Globus pallidus (tissue), 1 donor: ENCODE results near the gene ISCA2.
"Not testable (repeated sequence)": the region's sequence is repeated elsewhere in the genome, so short reads cannot be mapped to it uniquely, and the experiment has no call there.

Experiments used
- DNase-seq: peaks from one replicate; pipeline ENCODE4 v3.0.0-alpha.2; 2015; ENCODE audit warnings: low spot score

ISCA2 gene

DNA sequence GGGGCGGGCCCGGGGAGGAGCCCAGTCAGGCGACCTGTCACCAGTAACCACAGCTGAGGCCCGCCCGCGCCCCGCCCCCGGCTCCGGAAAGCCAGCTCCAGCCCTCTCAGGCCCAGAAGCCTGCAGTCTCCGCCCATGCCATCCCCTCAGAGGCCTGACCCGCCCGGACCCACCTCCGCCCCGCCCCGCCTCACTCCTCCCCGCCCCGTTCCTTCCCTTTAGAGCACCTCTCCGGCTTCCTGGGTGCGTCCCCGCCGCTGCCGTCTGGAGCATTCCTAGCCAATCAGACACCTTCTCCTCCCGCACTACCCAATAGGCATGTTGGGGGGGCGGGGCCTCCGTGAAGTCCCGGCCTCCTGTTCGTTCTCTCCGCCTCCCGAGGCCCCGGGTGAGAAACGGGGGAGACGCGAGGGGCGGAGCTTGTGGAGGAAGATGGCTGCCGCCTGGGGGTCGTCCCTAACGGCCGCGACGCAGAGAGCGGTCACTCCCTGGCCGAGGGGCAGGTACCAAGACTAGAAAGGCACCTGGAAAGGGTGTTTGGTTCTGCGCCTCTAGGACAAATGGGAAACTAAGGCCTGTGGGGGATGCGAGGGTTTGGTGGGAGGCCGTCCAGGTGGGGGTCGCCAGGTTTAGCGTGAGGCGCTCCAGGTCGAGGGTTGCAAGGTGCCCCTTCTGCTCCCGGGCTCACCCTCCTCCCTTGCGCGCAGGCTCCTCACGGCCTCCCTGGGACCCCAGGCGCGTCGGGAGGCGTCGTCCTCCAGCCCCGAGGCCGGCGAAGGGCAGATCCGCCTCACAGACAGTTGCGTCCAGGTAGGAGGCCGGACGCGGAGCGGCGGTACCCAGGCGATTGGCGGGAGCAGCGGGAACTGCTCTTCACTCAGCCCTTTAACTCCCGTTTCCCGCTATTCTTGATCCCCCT lies at the start of gene ISCA2:
TSS of gene ISCA2 (plus strand) at position 423 of the 919 bp plus-strand sequence. CDS start at position 433, 10 bp downstream.
- DNase-seq = peak; percentile 99

GRCh38 chr14:74444866-74445265 lies 48.7 kb upstream of the ISCA2 start:
- no peak for DNase-seq

- not testable (repeated sequence) for DNase-seq
Observed at GRCh38 chr14:74454397-74454796, 39.2 kb upstream of the ISCA2 start.

DNA sequence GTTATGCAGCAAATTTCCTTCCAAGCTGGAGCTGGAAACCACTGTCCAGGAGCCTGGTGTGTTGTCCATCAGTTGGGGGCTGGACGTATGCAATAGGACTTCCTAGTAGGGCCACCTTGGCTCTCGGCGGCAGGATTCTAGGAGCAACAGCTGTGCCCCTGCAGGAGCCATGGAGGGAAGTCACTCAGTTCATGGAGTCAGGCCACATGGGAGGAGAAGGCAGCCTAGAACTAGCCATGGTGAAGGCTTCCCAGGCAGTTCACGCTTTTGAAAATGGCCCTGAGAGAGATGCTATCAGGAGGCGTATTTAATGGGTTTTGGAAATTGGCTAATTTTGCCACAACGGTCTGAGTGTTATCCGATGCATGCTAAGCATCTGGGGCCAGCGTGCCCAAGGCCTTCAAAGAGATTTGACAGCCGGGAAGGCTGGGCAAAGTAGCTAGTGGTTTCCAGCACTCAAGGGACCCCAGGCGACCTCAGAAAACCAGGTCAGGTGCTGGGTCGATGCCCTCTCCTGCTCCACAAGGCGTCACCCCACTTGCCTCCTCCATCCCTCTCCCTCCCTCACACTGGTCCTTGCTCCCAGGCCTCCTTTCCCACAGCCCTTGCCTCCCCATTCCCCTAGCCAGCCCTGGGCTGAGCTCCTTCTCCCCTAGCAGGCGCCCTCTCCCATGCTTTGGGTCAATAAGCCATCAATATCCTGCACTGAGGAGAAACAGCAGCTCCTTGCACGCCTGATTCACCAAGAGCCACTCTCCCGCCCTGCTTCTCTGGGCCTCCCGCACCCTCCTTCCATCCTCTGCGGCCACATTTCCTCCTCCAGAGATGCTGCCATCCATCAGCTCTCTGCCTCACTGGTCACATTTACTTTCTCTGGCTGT lies 36.6 kb upstream of the ISCA2 start:
- no peak for DNase-seq

DNA sequence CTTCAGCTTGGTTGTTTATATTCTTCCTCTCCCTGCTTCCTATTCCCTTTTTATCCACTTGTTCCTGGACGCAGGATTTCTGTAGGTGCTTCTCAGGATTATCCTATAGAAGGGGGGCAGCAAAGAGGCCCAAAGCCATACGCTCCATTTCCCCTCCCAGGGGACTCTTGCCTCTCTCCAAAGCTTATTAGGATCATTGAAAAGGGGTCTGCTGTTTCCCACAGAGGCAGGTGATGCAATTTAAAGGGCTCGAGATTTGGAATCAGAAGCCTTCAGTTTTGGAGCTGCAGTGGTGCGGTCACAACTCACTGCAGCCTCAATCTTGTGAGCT lies 36.0 kb upstream of the ISCA2 start:
- no peak for DNase-seq

DNA sequence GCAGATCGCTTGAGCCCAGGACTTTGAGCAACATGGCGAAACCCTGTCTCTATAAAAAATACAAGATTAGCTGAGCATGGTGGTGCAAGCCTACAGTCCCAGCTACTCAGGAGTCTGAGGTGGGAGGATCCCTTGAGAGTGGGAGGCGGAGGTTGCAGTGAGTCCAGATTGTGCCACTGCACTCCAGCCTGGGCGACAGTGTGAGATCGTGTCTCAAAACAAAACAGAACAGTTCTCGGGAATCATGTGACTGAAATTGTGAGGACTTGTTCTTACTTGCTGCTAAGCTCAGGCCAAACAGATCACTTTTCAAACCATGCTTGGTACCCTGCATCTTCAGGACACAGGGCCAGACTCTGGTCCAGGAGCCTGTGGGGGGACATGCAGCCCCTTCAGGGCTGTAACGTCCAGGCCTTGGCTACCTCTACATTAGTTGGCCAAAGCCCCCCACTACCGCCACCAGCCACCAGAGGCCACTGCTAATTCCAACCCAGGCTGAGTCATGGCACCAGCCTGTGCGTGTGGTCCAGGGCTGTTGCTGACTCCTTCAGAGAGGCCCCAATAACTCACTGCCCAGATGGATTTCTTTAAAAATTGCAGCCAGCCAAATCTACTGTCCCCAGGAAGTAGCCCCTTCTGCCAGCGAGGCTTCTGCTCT lies 34.1 kb upstream of the ISCA2 start:
- no peak for DNase-seq

DNA sequence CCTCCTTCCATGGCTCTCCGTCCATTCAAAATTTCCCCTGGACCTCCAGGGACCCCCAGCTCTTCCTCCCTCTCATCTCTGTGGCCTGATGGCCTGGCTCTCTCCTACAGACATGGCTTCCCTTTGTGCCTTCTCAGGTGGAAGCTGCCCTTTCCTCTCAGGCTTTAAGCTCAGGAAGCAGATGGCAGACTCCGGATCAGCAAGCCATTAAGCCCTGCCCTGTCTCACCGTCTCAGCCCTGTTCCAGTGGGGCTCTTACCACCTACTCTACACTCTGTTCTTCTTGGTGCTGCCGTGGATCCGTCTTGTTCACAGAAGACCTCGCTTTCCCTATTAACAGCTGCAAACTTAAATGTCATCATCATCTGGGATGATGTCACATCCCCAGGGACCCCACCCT lies 33.6 kb upstream of the ISCA2 start:
- no peak for DNase-seq

- DNase-seq = no peak
Observed at GRCh38 chr14:74462993-74463392, 30.6 kb upstream of the ISCA2 start.

GRCh38 chr14:74463697-74464096 lies 29.9 kb upstream of the ISCA2 start:
- no peak for DNase-seq

DNA sequence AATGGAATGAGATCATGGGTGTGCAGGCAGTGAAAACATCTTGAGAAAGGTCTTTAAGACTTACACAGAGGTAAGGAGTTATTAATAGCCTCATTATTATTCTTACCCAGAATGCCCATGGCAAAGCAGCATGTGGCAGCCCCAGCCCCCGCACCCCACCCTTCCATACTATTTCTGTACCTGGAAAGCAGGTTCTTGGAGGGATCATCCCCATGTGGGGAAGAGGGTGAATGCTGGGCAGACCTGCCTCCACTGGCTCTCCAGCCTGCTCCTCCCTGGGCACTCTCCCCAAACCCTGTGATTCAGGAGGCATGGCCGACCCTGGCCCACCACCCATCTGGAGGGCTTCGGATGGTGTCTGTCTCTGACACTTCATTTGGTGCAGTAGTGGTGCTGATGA lies 28.8 kb upstream of the ISCA2 start:
- no peak for DNase-seq

DNA sequence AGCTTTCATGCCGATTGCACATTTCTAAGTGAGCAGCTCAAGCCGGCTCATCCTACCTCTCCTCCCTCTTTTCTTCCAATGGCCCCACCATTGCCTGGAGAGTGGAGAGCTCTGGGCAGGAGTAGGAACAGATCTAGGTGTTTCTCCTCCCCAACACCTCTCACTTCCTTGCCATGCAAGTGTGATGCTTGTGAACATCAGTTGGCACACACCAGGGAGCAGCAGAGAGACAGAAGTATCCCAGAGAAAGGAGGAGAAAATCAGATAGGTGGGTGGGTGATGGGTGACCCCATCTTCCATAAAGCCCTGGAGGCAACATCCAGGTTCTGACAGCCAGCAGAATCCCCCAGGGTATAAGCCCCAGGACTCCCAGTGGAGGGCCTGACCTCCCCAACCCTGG lies 28.2 kb upstream of the ISCA2 start:
- DNase-seq = no peak

- DNase-seq = no peak
Observed at GRCh38 chr14:74468513-74468912, 25.1 kb upstream of the ISCA2 start.

- DNase-seq = no peak
Observed at GRCh38 chr14:74469548-74470518, 23.7 kb upstream of the ISCA2 start.

- no peak for DNase-seq
Observed at GRCh38 chr14:74472601-74473000, 21.0 kb upstream of the ISCA2 start.

DNA sequence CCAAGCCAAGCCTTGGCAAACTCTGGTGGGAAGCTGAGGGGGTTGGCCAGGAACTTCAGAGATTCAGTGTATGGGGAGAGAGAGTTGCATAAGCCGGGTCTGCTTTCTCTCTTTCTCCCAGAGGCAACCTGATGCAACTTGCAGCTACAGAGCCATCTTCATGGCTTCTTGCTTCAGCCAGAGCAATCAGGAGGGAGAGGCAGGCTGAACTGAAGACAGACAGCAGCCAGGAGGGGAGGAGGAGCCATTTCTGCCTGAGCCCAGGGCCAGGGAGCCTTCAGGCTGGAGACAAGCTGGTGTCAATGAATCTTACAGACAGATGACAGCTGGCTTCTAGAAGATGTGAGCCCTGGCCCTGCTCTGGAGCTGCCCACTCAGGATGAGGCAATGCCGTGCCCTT lies 19.2 kb upstream of the ISCA2 start:
- DNase-seq = no peak

DNA sequence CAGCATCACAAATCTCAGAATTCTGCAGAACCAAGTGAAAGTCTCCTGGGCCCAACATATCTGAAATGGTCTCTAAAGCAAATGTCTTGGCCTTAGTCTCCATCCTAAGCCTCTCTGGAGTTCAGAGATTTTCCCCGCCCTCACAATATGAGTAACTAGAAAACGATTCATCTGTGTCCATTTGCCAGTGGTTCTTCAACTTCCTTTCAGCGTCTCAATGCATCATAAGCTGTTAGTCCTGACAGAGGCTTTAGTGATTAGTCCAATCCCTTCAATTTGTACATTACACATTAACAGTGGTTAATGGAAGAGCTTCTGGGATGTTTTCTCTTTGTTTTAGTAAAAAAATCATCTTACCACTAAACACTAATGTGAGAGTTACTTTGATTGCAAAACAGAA lies 17.9 kb upstream of the ISCA2 start:
- DNase-seq = no peak

DNA sequence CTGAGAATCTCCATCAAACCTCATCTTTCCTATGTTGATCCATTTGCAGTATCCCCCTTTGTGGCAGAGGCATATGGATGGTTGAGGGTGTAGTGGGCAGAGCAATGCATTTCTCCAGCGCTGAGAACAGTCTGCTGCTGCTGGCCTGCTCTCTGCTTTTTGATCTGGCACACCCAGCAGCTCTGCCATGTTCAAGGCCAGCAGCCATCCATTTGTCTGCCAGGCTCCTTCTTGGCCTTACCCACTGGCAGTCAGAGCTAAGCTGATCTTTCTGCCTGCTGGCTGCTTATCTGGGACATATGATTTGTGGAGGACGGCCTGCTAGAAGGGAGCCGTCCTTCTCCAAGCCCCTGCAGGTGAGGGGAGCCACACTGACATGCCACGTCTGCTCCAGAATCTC lies 17.5 kb upstream of the ISCA2 start:
- no peak for DNase-seq

- DNase-seq = no peak
Observed at GRCh38 chr14:74476607-74477006, 17.0 kb upstream of the ISCA2 start.

- peak; percentile 20 for DNase-seq
Observed at GRCh38 chr14:74478996-74479635, 14.4 kb upstream of the ISCA2 start.

GRCh38 chr14:74480046-74480445 lies 13.5 kb upstream of the ISCA2 start:
- no peak for DNase-seq

GRCh38 chr14:74482571-74482970 lies 11.0 kb upstream of the ISCA2 start:
- DNase-seq = no peak
